ENCODE measurements around the gene SEC62.

The SEC62 gene, protein sequence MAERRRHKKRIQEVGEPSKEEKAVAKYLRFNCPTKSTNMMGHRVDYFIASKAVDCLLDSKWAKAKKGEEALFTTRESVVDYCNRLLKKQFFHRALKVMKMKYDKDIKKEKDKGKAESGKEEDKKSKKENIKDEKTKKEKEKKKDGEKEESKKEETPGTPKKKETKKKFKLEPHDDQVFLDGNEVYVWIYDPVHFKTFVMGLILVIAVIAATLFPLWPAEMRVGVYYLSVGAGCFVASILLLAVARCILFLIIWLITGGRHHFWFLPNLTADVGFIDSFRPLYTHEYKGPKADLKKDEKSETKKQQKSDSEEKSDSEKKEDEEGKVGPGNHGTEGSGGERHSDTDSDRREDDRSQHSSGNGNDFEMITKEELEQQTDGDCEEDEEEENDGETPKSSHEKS

DNA sequence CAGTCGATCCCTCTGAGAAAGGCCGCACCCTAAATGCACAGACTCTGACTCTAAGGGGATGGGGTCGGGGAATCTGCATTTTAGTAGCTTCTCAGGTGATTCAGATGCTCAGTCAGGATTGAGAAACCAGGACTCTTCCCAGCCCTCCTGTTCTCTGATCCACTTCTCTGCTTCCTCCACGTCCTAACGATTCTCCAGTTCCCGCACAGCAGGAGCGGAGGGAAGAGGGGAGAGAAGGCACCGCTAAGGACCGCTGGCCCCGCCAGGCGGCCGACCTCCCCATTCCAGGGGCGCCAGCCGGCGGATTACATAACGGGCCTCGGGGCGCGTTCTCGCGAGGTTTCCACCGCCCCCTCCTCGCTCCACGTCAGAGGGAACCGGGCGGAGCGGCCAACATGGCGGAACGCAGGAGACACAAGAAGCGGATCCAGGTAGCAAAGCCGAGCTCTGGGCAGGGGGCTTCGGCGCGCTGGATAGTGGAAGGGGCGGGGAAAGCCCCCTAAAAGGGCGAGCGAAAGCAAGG lies at the start of gene SEC62:
TSS of gene SEC62 (plus strand) at position 380 of the 523 bp plus-strand sequence. CDS start at position 396, 16 bp downstream.
- TF ChIP-seq, protein P1, sequence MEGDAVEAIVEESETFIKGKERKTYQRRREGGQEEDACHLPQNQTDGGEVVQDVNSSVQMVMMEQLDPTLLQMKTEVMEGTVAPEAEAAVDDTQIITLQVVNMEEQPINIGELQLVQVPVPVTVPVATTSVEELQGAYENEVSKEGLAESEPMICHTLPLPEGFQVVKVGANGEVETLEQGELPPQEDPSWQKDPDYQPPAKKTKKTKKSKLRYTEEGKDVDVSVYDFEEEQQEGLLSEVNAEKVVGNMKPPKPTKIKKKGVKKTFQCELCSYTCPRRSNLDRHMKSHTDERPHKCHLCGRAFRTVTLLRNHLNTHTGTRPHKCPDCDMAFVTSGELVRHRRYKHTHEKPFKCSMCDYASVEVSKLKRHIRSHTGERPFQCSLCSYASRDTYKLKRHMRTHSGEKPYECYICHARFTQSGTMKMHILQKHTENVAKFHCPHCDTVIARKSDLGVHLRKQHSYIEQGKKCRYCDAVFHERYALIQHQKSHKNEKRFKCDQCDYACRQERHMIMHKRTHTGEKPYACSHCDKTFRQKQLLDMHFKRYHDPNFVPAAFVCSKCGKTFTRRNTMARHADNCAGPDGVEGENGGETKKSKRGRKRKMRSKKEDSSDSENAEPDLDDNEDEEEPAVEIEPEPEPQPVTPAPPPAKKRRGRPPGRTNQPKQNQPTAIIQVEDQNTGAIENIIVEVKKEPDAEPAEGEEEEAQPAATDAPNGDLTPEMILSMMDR (IDR thresholded peaks at IDR 0.05; ENCODE audit: low read depth, low read length, missing control alignments), result no peak
- DNase-seq (ENCODE audit: extremely low read depth, low read depth), result peak; percentile 68
- H3K4me3 ChIP-seq (replicated peaks; ENCODE audit: low read depth, low read length), result peak within 1 kb of the TSS; percentile 78

DNA sequence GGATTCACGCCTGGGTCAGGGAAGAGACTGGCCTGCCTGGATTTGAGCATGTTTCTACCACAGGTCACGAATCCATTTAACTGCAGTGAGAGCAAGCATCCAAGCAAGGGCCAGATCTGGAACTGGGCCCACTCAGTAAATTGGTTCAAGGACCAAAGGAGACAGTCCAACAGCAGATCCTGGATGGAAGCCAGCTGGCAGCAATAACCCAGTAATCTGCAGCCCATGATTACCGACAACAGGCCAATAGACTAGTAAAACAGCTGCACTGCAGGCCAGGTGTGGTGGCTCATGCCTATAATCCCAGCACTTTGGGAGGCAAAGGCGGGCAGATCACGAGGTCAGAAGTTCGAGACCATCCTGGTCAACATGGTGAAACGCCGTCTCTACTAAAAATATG lies 43.4 kb upstream of the SEC62 start:
- peak; percentile 16 for DNase-seq (ENCODE audit: extremely low read depth, low read depth)
- TF ChIP-seq, protein P1 (IDR thresholded peaks at IDR 0.05; ENCODE audit: low read depth, low read length, missing control alignments), result no peak
- no peak overlapping the region for H3K4me3 ChIP-seq (replicated peaks; ENCODE audit: low read depth, low read length)

DNA sequence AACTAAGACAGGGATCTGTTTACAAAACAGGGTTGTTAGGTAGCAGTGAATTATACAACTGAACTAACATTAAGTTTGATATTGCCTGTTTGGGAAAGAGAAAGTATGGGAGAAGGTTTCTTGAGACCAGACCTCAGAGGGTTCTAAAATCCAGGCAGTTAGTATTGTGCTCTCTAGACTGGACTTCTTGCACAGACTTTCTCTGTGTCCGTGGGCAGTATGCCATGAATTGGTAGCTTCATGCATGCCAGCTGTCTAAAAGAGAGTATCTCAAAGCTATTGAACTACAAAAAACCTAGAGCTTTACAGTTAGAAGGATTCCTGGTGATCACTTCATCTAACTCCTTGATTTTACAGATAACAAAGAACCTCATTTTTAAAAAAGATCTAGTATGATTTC lies 42.8 kb upstream of the SEC62 start:
- TF ChIP-seq, protein P1 (IDR thresholded peaks at IDR 0.05; ENCODE audit: low read depth, low read length, missing control alignments), result no peak
- no peak for DNase-seq (ENCODE audit: extremely low read depth, low read depth)
- no peak overlapping the region for H3K4me3 ChIP-seq (replicated peaks; ENCODE audit: low read depth, low read length)

DNA sequence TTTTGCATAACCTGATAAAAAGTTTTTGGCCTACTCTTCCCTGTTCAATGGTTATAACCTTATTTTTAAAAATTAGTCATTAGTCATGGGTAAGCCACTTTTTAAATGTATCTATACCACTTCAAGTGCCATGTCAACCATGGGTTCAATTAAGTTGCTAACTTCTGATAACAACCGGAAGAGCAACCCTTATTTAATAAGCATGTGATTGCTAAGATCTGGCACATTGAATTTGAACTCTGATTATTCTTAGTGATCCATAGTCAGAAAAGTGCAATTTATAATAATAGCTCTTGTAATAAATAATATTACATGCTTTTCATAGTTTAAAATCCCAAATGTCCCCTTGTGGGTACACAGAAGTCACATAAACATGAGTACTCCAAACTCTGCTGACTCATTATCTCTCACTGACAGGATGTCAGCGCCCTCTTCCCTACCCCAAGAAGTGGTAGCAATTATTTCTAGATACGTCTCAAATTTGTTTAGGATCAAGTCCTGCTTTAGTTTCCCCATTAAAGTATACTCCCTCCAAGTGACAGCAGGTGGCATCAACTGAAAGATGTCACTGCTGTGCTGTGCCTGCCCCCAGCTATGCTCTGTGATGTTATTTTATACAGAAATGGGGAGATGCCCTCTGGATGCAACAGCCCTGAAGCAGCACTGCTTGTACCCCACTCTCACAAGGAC lies 36.6 kb upstream of the SEC62 start:
- DNase-seq (ENCODE audit: extremely low read depth, low read depth), result no peak
- TF ChIP-seq, protein P1 (IDR thresholded peaks at IDR 0.05; ENCODE audit: low read depth, low read length, missing control alignments), result no peak

DNA sequence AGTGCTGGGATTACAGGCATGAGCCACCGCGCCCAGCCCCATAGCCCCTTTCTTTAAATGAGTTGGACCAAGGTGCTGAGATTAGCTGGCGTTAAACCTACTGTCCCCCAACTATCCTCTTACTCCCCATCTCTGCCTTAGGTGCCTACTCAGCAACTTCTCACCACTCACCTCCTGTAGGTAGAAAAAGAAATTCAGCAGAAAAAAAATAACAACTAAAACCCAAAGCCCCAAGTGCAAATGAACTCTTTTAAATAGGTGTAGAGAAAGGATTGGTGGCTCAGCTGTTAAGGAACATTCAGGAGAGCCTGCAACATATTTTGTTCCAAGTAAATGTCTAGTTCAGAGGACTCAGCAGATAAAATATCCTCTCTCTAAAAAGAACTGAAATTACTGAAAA lies 35.8 kb upstream of the SEC62 start:
- no peak for DNase-seq (ENCODE audit: extremely low read depth, low read depth)
- TF ChIP-seq, protein P1 (IDR thresholded peaks at IDR 0.05; ENCODE audit: low read depth, low read length, missing control alignments), result no peak

More for the DNA sequence above, 36.6 kb upstream of the SEC62 start:
- H3K4me3 ChIP-seq (replicated peaks; ENCODE audit: low read depth, low read length), result no peak overlapping the region

DNA sequence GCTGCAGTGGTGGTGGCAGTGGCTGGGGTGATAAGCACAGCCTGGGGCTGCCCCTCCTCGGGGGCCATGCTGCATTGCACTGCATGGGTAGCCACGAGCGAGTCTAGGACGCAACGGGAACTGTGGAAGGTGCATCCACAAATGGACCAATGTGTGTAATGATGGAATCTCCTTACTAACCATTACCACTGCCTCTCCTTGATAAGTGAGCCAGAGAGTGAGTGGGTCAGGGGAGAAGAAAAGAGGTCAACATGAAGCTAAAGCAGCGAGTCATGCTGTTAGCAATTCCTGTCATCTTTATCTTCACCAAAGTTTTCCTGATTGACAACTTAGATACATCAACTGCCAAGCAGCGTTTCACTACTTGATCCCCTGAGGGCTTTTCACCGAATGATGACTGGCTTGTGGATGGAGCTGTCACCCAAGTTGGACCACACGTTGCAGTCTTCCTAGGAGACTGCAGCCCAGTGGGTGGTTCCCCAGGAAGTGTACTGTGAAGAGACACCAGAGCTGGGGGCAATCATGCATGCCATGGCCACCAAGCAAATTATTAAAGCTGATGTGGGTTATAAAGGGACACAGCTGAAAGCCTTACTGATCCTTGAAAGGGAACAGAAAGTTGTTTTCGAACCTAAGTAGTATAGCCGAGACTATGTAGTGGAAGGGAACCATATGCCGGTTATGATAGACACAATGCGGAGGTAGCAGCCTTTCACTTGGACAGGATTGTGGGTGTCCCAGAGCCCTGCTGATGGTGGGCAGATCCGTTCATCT lies 34.7 kb upstream of the SEC62 start:
- no peak for DNase-seq (ENCODE audit: extremely low read depth, low read depth)
- TF ChIP-seq, protein P1 (IDR thresholded peaks at IDR 0.05; ENCODE audit: low read depth, low read length, missing control alignments), result no peak
- H3K4me3 ChIP-seq (replicated peaks; ENCODE audit: low read depth, low read length), result no peak overlapping the region

More for the DNA sequence above, 35.8 kb upstream of the SEC62 start:
- no peak overlapping the region for H3K4me3 ChIP-seq (replicated peaks; ENCODE audit: low read depth, low read length)
